Spleen (tissue), 11 donors: ENCODE measurements around the gene PRXL2B. TPM values are rescaled to one million over a fixed set of nuclear protein-coding genes. Genes with fewer than 3 reads are reported as not detected.
A peak's percentile ranks its signal among the peaks of the same experiment; 100 is the strongest.

Experiments used
- DNase-seq: peaks from one replicate; pipeline ENCODE4 v3.0.0-alpha.2; 2020
- H3K27ac ChIP-seq, 8 donors: fragments of 200-600 bp; sonication (generic) in 7 of 8; 1 replicate in 4 of 8; 2 replicates in 4 of 8; pipeline versions ENCODE4 v1.5.0 to v1.8.0; 2016 to 2021; ENCODE audit warnings: inconsistent platforms in 4 of 8, mild to moderate bottlenecking in 4 of 8, moderate library complexity in 1 of 8
- H3K27me3 ChIP-seq, 7 donors: fragments of 200-600 bp; sonication (generic) in 6 of 7; replicated peaks in 1 of 7; 1 replicate in 4 of 7; 2 replicates in 3 of 7; pipeline versions ENCODE4 v1.5.0 to v1.8.0; 2016 to 2021; ENCODE audit warnings: inconsistent platforms in 3 of 7, mild to moderate bottlenecking in 1 of 7
- H3K36me3 ChIP-seq, 6 donors: fragments of 200-600 bp; sonication (generic) in 5 of 6; 1 replicate in 4 of 6; 2 replicates in 2 of 6; pipeline versions ENCODE4 v1.5.0 to v1.8.0; 2016 to 2021; ENCODE audit warnings: inconsistent platforms in 2 of 6
- H3K4me1 ChIP-seq, 6 donors: fragments of 200-600 bp; sonication (generic) in 5 of 6; 1 replicate in 3 of 6; 2 replicates in 3 of 6; pipeline versions ENCODE4 v1.5.0 to v1.8.0; 2016 to 2021; ENCODE audit warnings: inconsistent platforms in 3 of 6
- H3K4me3 ChIP-seq, 8 donors: fragments of 200-600 bp; sonication (generic) in 7 of 8; 1 replicate in 4 of 8; 2 replicates in 4 of 8; pipeline versions ENCODE4 v1.5.0 to v1.8.0; 2016 to 2021; ENCODE audit warnings: inconsistent platforms in 4 of 8, mild to moderate bottlenecking in 4 of 8, moderate library complexity in 2 of 8
- H3K9me3 ChIP-seq, 8 donors: fragments of 200-600 bp; sonication (generic) in 7 of 8; 1 replicate in 4 of 8; 2 replicates in 4 of 8; pipeline versions ENCODE4 v1.5.0 to v1.8.0; 2016 to 2021; ENCODE audit warnings: inconsistent platforms in 4 of 8
- POLR2A ChIP-seq, 3 donors: fragments of 450-650 bp; IDR thresholded peaks; one replicate each; pipeline ENCODE4 v1.5.1; 2017; ENCODE audit warnings: antibody characterized with exemption in 3 of 3, mild to moderate bottlenecking in 1 of 3
- POLR2AphosphoS5 ChIP-seq, 3 donors: sonication (generic); formaldehyde crosslinking; IDR thresholded peaks; one replicate each; pipeline ENCODE4 v1.5.1; 2017; ENCODE audit warnings: antibody characterized with exemption in 3 of 3
- WGBS, 5 donors: extraction: QIAGEN DNeasy Blood & Tissue Kit in 3 of 5; methylation state at CpG; one replicate each; pipeline versions ENCODE4 v1.1.5 to v1.1.7; 2013 to 2018; 5-methylcytosine and 5-hydroxymethylcytosine counted together
- intact Hi-C: fragments of 100-400 bp; cut with DNase I; formaldehyde crosslinking; loops from one replicate; pipeline ENCODE4 v1.15.0; 2023; ENCODE audit warnings: low total_unique reads
- polyA plus RNA-seq, 3 donors: library from polyadenylated mRNA; stranded (reverse); fragments of 200-250 nt; gene quantifications; one replicate each; pipeline ENCODE4 v1.2.1, GENCODE V29; 2013
- total RNA-seq, 7 donors: library from RNA; depleted of rRNA in 3 of 7; stranded (reverse); fragments of >200 nt in 3 of 7; fragmentation: NEBNext Ultra II Directional in 4 of 7; extraction: Animal tissue kit (Norgen Biotek cat#: 25700) in 4 of 7; gene quantifications; one replicate each; pipeline versions ENCODE4 v1.1.0 to v1.2.1, GENCODE V29; 2016 to 2021
- TF ChIP-seq, protein P1 (sequence below), 11 experiments: fragments of 200-600 bp in 7 of 11; fragments of 450-650 bp in 4 of 11; sonication (generic) in 4 of 11; IDR thresholded peaks in 8 of 11; conservative IDR thresholded peaks in 3 of 11; 1 replicate in 7 of 11; 2 replicates in 4 of 11; pipeline versions ENCODE4 v1.4.0 to v1.8.0; 2016 to 2021; ENCODE audit warnings: antibody characterized with exemption in 11 of 11, inconsistent platforms in 4 of 11, mild to moderate bottlenecking in 1 of 11
- donor health status: healthy with polysubstance abuse.
- donor health status: DM: no; HTN: no; CAD: no; lungs with moderate emphysema.
- donor health status: DM: no; HTN: no; CAD: no.
- donor health status: Bipolar disorder and iron deficiency.
- donor health status: healthy.
- donor health status: DM: no; HTN: no; CAD: no.
- donor health status: DM: yes; HTN: yes; CAD: no.

Gene PRXL2B
- total and polyA plus RNA-seq, 10 donors, result 10.7 to 43.0 (median 25.0) TPM

DNA sequence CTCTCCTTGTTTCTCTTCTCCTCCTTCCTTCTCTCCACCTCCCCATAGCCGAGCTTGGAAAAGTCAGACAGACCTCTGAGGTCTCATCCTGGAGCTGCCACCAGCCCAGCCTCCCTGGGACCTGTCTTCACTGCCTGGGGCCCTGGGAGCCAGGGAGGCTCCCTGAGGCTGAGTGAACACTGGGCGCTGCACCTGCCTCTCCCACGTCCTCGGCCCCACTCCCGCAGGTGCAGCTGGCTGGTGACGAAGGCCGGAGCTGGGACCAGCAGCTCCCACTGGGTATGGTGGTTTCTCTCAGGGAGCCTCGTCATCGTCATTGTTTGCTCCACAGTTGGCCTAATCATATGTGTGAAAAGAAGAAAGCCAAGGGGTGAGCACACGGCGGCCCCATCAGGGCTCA, 25.1 kb upstream of the PRXL2B start:
- Histone ChIP-seq H3K27ac (no peak overlapping the region), H3K27me3 (no peaks in the 10 kb centered on the region), H3K4me3 (no peak overlapping the region), H3K9me3 (no peaks in the 10 kb centered on the region), H3K36me3 (peaks cover 0 to 69% (median 62%) of the 10 kb centered on the region in 6 donors), H3K4me1 (peaks cover 20 to 61% (median 36%) of the 10 kb centered on the region in 6 donors)
- intact Hi-C loops, result no loop called here
- WGBS, 5 donors, result 89 to 94% (median 91%) methylated on average over 11 of the region's 11 CpGs
- TF ChIP-seq, protein P1, sequence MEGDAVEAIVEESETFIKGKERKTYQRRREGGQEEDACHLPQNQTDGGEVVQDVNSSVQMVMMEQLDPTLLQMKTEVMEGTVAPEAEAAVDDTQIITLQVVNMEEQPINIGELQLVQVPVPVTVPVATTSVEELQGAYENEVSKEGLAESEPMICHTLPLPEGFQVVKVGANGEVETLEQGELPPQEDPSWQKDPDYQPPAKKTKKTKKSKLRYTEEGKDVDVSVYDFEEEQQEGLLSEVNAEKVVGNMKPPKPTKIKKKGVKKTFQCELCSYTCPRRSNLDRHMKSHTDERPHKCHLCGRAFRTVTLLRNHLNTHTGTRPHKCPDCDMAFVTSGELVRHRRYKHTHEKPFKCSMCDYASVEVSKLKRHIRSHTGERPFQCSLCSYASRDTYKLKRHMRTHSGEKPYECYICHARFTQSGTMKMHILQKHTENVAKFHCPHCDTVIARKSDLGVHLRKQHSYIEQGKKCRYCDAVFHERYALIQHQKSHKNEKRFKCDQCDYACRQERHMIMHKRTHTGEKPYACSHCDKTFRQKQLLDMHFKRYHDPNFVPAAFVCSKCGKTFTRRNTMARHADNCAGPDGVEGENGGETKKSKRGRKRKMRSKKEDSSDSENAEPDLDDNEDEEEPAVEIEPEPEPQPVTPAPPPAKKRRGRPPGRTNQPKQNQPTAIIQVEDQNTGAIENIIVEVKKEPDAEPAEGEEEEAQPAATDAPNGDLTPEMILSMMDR (IDR thresholded peaks at IDR 0.05 in 8 of 11, conservative IDR thresholded peaks at IDR 0.05 in 3 of 11), result no peak
- TF ChIP-seq POLR2A (IDR thresholded peaks at IDR 0.05), result no peak
- TF ChIP-seq POLR2AphosphoS5 (IDR thresholded peaks at IDR 0.05), result no peak
- DNase-seq, result no peak

DNA sequence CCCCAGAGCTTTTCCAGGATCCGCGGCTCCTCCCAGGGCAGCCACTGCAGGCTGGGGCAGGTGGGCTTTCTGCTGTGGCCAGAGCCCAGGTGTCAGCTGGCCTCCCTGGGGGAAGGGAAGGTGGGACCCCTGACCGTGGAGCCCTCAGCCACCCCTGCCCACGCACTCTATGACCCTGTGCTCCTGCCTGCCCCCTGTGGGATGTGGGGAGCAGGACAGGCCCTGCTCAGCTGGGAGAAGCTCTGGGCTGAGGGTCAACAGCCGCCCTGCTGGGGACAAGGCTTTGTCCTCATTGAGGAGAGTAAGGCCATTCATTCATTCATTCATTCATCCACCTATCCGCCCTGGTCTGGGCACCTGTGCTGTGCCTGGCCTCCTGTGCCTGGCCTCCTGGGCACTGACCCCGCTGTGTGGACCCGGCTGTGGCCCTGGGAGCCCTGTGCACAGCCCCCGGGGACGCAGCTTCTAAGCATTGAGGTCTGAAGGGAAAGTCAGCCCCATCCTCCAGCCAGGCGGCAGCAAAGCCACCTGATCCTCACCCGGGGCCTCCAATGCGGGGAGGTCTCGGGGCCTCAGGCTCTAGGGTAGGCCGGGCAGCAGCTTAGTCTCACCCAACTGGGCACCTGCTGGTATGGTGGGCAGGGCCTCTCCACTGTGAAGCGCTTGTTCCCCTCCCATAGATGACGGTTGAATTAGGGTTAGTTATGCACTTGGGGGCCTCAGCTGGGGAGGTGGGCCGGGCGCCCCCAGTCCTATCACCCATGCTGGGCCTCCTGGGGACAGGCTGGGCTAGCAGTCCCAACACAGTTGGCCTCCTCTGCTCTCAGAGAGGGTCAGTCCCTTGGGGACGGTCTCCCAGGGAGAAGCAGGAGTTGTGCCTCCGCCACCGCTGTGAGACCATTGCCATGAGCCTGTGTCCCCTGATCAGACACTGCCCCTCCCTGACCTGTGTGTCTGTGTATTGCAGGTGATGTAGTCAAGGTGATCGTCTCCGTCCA, 24.4 kb upstream of the PRXL2B start:
- no peak for DNase-seq
- TF ChIP-seq POLR2A (IDR thresholded peaks at IDR 0.05) (no peak), POLR2AphosphoS5 (IDR thresholded peaks at IDR 0.05) (peak; percentile 14 to 57 (median 23))
- TF ChIP-seq, protein P1 (IDR thresholded peaks at IDR 0.05 in 8 of 11, conservative IDR thresholded peaks at IDR 0.05 in 3 of 11), result peak in 8 of 11 experiments; percentile 26 to 68 (median 52)
- H3K9me3 ChIP-seq, result no peaks in the 10 kb centered on the region
- peaks cover 17 to 56% (median 33%) of the 10 kb centered on the region in 6 donors for H3K4me1 ChIP-seq
- peak overlapping the region in 1 of 8 donors; percentile 11 for H3K27ac ChIP-seq
- 88 to 94% (median 91%) methylated on average over 15 to 24 of the region's 24 CpGs for WGBS, 5 donors
- no peak overlapping the region for H3K4me3 ChIP-seq
- intact Hi-C loops, result no loop called here
- peaks cover 0 to 69% (median 62%) of the 10 kb centered on the region in 6 donors for H3K36me3 ChIP-seq
- no peaks in the 10 kb centered on the region for H3K27me3 ChIP-seq

DNA sequence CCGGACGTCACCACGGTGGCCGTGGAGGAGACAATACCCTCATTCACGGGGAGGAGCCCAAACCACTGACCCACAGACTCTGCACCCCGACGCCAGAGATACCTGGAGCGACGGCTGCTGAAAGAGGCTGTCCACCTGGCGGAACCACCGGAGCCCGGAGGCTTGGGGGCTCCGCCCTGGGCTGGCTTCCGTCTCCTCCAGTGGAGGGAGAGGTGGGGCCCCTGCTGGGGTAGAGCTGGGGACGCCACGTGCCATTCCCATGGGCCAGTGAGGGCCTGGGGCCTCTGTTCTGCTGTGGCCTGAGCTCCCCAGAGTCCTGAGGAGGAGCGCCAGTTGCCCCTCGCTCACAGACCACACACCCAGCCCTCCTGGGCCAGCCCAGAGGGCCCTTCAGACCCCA, 23.4 kb upstream of the PRXL2B start:
- 79 to 95% (median 92%) methylated on average over 6 to 18 of the region's 18 CpGs for WGBS, 5 donors
- Histone ChIP-seq H3K4me1 (peaks cover 7 to 46% (median 23%) of the 10 kb centered on the region in 6 donors), H3K9me3 (no peaks in the 10 kb centered on the region), H3K36me3 (peaks cover 0 to 62% (median 58%) of the 10 kb centered on the region in 6 donors), H3K27ac (no peak overlapping the region), H3K4me3 (no peak overlapping the region), H3K27me3 (no peaks in the 10 kb centered on the region)
- intact Hi-C loops, result no loop called here
- no peak for DNase-seq
- peak in 1 of 3 donors; percentile 51 for TF ChIP-seq POLR2AphosphoS5 (IDR thresholded peaks at IDR 0.05)
- no peak for TF ChIP-seq POLR2A (IDR thresholded peaks at IDR 0.05)

DNA sequence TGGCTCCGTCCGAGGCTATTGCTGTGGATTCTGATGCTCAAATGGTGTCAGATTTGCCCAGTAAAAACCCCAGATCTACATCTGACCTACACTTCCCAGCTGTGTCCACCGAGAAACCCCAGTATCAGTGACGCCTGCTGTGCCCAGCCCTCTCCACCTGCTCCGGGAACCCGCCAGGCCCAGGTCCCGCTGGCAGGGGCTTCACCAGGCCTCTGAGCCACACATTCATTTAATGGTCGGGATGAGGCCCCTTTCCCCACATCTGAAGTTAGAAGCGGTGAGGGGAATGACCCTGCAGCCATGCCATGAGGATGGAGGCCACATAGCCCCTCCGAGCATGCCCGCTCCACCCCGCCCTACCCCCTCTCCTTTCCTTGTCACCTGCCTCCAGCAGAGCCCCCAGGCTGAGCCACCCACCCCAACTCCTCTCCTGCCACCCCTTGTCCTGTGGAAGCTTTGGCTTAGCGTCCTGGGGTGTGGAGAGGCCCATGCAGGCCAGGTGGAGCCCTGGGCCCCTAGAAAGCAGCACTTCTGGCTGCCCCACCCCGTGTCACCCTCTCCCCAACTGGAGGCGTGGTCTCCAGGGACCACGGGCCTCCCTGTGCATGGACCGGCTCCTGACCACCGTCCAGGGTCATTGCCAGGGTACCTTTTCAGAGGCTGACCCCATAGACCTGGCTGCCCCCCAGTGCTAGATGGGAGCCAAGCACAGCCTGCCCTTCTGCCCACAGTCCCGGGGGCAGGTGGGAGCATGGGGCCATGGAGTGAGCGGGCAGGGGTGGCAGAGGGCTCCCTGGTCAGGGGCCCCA, 22.4 kb upstream of the PRXL2B start:
- peak; percentile 14 to 63 (median 25) for TF ChIP-seq POLR2AphosphoS5 (IDR thresholded peaks at IDR 0.05)
- TF ChIP-seq POLR2A (IDR thresholded peaks at IDR 0.05), result no peak
- TF ChIP-seq, protein P1 (IDR thresholded peaks at IDR 0.05 in 8 of 11, conservative IDR thresholded peaks at IDR 0.05 in 3 of 11), result no peak
- 79 to 91% (median 88%) methylated on average over 16 to 20 of the region's 20 CpGs for WGBS, 5 donors
- H3K36me3 ChIP-seq, result peaks cover 0 to 52% (median 48%) of the 10 kb centered on the region in 6 donors

More for the DNA sequence above, 22.4 kb upstream of the PRXL2B start:
- H3K4me3 ChIP-seq, result no peak overlapping the region
- H3K4me1 ChIP-seq, result peaks cover under 1 to 36% (median 13%) of the 10 kb centered on the region in 6 donors
- intact Hi-C loops, result no loop called here
- H3K9me3 ChIP-seq, result no peaks in the 10 kb centered on the region
- DNase-seq, result no peak
- no peaks in the 10 kb centered on the region for H3K27me3 ChIP-seq
- H3K27ac ChIP-seq, result peak overlapping the region in 1 of 8 donors; percentile 14
